Prostate gland (tissue), 2 donors: Measurements from ENCODE around the gene CEP70. TPM values are rescaled to one million over a fixed set of nuclear protein-coding genes. Genes with fewer than 3 reads are reported as not detected.
"Not testable (repeated sequence)": the region's sequence is repeated elsewhere in the genome, so short reads cannot be mapped to it uniquely, and the experiment has no call there.

Experiments
- DNase-seq: peaks from one replicate; pipeline ENCODE4 v3.0.0-alpha.2; 2019; ENCODE audit warnings: low spot score
- H3K27ac ChIP-seq, 2 donors: fragments of 200-600 bp; sonication (generic); 2 replicates each; pipeline ENCODE4 v1.5.1; 2017 to 2019
- H3K27me3 ChIP-seq: fragments of 200-600 bp; sonication (generic); replicated peaks from 2 replicates; pipeline ENCODE4 v1.5.1; 2019; ENCODE audit not compliant: insufficient read depth
- H3K36me3 ChIP-seq, 2 donors: fragments of 200-600 bp; sonication (generic); 1 replicate in 1 of 2; 2 replicates in 1 of 2; pipeline versions ENCODE4 v1.5.1 to v1.8.1; 2017 to 2019
- H3K4me1 ChIP-seq: fragments of 200-600 bp; sonication (generic); replicated peaks from 2 replicates; pipeline ENCODE4 v1.5.1; 2019
- H3K4me3 ChIP-seq, 2 donors: fragments of 200-600 bp; sonication (generic); 2 replicates each; pipeline ENCODE4 v1.5.1; 2017 to 2019
- H3K9me3 ChIP-seq: fragments of 200-600 bp; sonication (generic); 2 replicates; pipeline ENCODE4 v1.5.1; 2017
- CTCF ChIP-seq, 4 experiments: fragments of 200-600 bp in 2 of 4; fragments of 450-650 bp in 2 of 4; sonication (generic) in 2 of 4; IDR thresholded peaks; 1 replicate in 3 of 4; 2 replicates in 1 of 4; pipeline ENCODE4 v1.5.1; 2016 to 2019; ENCODE audit warnings: antibody characterized with exemption in 4 of 4, mild to moderate bottlenecking in 2 of 4, moderate library complexity in 2 of 4
- POLR2A ChIP-seq: fragments of 450-650 bp; IDR thresholded peaks from one replicate; pipeline ENCODE4 v1.6.1; 2016; ENCODE audit warnings: antibody characterized with exemption, mild to moderate bottlenecking
- POLR2AphosphoS5 ChIP-seq: sonication (generic); formaldehyde crosslinking; IDR thresholded peaks from one replicate; pipeline ENCODE4 v1.6.1; 2017; ENCODE audit warnings: antibody characterized with exemption
- WGBS: methylation state at CpG from one replicate; pipeline ENCODE4 v1.1.5; 2018; 5-methylcytosine and 5-hydroxymethylcytosine counted together
- intact Hi-C: fragments of 100-400 bp; cut with DNase I; formaldehyde crosslinking; loops from one replicate; pipeline ENCODE4 v1.14.2; 2022
- total RNA-seq, 2 donors: library from RNA; depleted of rRNA; stranded (reverse); fragments of >200 nt; gene quantifications; one replicate each; pipeline ENCODE4 v1.1.0, GENCODE V29; 2016

The CEP70 gene
- total RNA-seq, 2 donors from 2014 or later: 24.1 to 38.0 TPM

GRCh38 chr3:138457863-138458735, 136.0 kb downstream of the CEP70 start:
- WGBS: 87% methylated on average over 11 of the region's 11 CpGs
- Histone ChIP-seq H3K4me3 (no peak overlapping the region), H3K9me3 (no peaks in the 10 kb centered on the region), H3K27me3 (no peaks in the 10 kb centered on the region), H3K4me1 (no peaks in the 10 kb centered on the region), H3K36me3 (no peaks in the 10 kb centered on the region), H3K27ac (no peak overlapping the region)
- no peak for DNase-seq
- intact Hi-C loops: no loop called here
- TF ChIP-seq POLR2AphosphoS5: no peak
- TF ChIP-seq POLR2A: no peak
- no peak for TF ChIP-seq CTCF (IDR thresholded peaks at IDR 0.05)

- DNase-seq: no peak
- WGBS: 80% methylated on average over 13 of the region's 13 CpGs
These were observed 136.8 kb downstream of the CEP70 start for GRCh38 chr3:138456961-138457862.

GRCh38 chr3:138455801-138456716, 138.0 kb downstream of the CEP70 start:
- H3K36me3 ChIP-seq: no peaks in the 10 kb centered on the region
- TF ChIP-seq POLR2AphosphoS5: no peak
- no peak for TF ChIP-seq POLR2A
- TF ChIP-seq CTCF (IDR thresholded peaks at IDR 0.05): no peak
- 79% methylated on average over 13 of the region's 13 CpGs for WGBS
- no peak overlapping the region for H3K27ac ChIP-seq
- H3K4me3 ChIP-seq: no peak overlapping the region
- intact Hi-C loops: no loop called here
- no peaks in the 10 kb centered on the region for H3K27me3 ChIP-seq
- no peak for DNase-seq
- H3K4me1 ChIP-seq: no peaks in the 10 kb centered on the region
- H3K9me3 ChIP-seq: no peaks in the 10 kb centered on the region

More at GRCh38 chr3:138456961-138457862, 136.8 kb downstream of the CEP70 start:
- Histone ChIP-seq H3K27me3 (no peaks in the 10 kb centered on the region), H3K4me3 (no peak overlapping the region), H3K9me3 (no peaks in the 10 kb centered on the region), H3K36me3 (no peaks in the 10 kb centered on the region), H3K4me1 (no peaks in the 10 kb centered on the region), H3K27ac (no peak overlapping the region)
- TF ChIP-seq POLR2A: no peak
- intact Hi-C loops: no loop called here

- H3K27me3 ChIP-seq, H3K4me1 ChIP-seq, DNase-seq, H3K36me3 ChIP-seq, H3K4me3 ChIP-seq, H3K9me3 ChIP-seq, H3K27ac ChIP-seq, intact Hi-C loops: not testable (repeated sequence)
- 86% methylated on average over 8 of the region's 8 CpGs for WGBS
These were observed 140.1 kb downstream of the CEP70 start for GRCh38 chr3:138453940-138454339.

GRCh38 chr3:138452436-138452835, 141.6 kb downstream of the CEP70 start:
- Histone ChIP-seq H3K9me3 (no peaks in the 10 kb centered on the region), H3K27me3 (no peaks in the 10 kb centered on the region), H3K4me1 (no peaks in the 10 kb centered on the region), H3K27ac (no peak overlapping the region), H3K36me3 (no peaks in the 10 kb centered on the region), H3K4me3 (no peak overlapping the region)
- TF ChIP-seq CTCF (IDR thresholded peaks at IDR 0.05): no peak
- no peak for TF ChIP-seq POLR2A
- TF ChIP-seq POLR2AphosphoS5: no peak
- WGBS: 51% methylated on average over 6 of the region's 6 CpGs
- intact Hi-C loops: no loop called here
- DNase-seq: no peak
